HepG2 (cell line): ENCODE measurements around the gene JPH3. TPM values are rescaled to one million over a fixed set of nuclear protein-coding genes. Genes with fewer than 3 reads are reported as not detected.

Source experiments
- ATAC-seq: fragments of 200-7000 bp; cut with Tn5 transposase; 3 replicates; pipeline ENCODE4 v1.9.1; 2020; ENCODE audit warnings: mild to moderate bottlenecking, moderate library complexity
- BruUV-seq: library from RNA; stranded (reverse); fragments of 400-500 nt; replicated peaks from 2 replicates; lab custom pipeline; 2021; lab: Mats Ljungman, UMichigan
- CTCF ChIA-PET: fragments of 300-600 bp; formaldehyde crosslinking; extraction: SDS; loops from one replicate; lab custom pipeline; 2021; ENCODE audit warnings: low total read pairs, inconsistent platforms, low intra/inter-chr PET ratio; lab: Yijun Ruan, JAX
- POLR2A ChIA-PET: fragments of 350-600 bp; sonication (Branson Sonifier 250); formaldehyde crosslinking; loops from one replicate; lab custom pipeline; 2020; ENCODE audit warnings: antibody characterized with exemption, inconsistent platforms; lab: Yijun Ruan, JAX
- DNase-seq: peaks from one replicate; pipeline ENCODE4 v3.0.0-alpha.2; 2015; ENCODE audit warnings: low spot score
- FAIRE-seq: peaks from 3 replicates; lab custom pipeline; 2011; peaks lifted over from hg19 to GRCh38; lab: Jason Lieb, UNC
- H2AFZ ChIP-seq: one replicate; pipeline ENCODE4 v1.6.1; 2011; ENCODE audit warnings: low read length, inconsistent platforms
- H3K27ac ChIP-seq: fragments of 300-600 bp; 3 replicates; pipeline ENCODE4 v1.8.0; 2011; ENCODE audit warnings: mixed run types, mild to moderate bottlenecking, mixed read lengths, low read length, inconsistent platforms; ENCODE audit not compliant: insufficient read depth; ENCODE audit errors: extremely low read length
- H3K27me3 ChIP-seq, 2 experiments: fragments of 200-600 bp in 1 of 2; 2 replicates in 1 of 2; 3 replicates in 1 of 2; pipeline versions ENCODE4 v1.6.0 to v1.8.0; 2011; ENCODE audit warnings: low read length in 2 of 2, mild to moderate bottlenecking in 2 of 2, moderate library complexity in 2 of 2, inconsistent platforms in 1 of 2; ENCODE audit not compliant: insufficient read depth in 2 of 2, control insufficient read depth in 1 of 2
- H3K36me3 ChIP-seq, 2 experiments: fragments of 200-600 bp in 1 of 2; replicated peaks in 1 of 2; 2 replicates in 1 of 2; 3 replicates in 1 of 2; pipeline versions ENCODE4 v1.5.1 to v1.8.0; 2011; ENCODE audit warnings: low read length in 2 of 2, inconsistent platforms in 1 of 2; ENCODE audit not compliant: insufficient read depth in 2 of 2, control insufficient read depth in 1 of 2
- H3K4me1 ChIP-seq: 2 replicates; pipeline ENCODE4 v1.5.1; 2012; ENCODE audit warnings: low read length, inconsistent platforms; ENCODE audit not compliant: insufficient read depth
- H3K4me2 ChIP-seq: 2 replicates; pipeline ENCODE4 v1.6.0; 2011; ENCODE audit warnings: low read depth, low read length, inconsistent platforms
- H3K4me3 ChIP-seq, 3 experiments: fragments of 200-600 bp in 1 of 3; sonication (generic), shearing (Covaris generic) in 1 of 3; replicated peaks in 1 of 3; 2 replicates each; pipeline ENCODE4 v1.5.1; 2011 to 2016; ENCODE audit warnings: low read length in 3 of 3, inconsistent platforms in 2 of 3, low read depth in 2 of 3, mild to moderate bottlenecking in 2 of 3, control low read depth in 1 of 3, mixed read lengths in 1 of 3; ENCODE audit not compliant: insufficient read depth in 1 of 3
- H3K79me2 ChIP-seq: one replicate; pipeline ENCODE4 v1.6.1; 2011; ENCODE audit warnings: low read length, inconsistent platforms; ENCODE audit not compliant: insufficient read depth
- H3K9ac ChIP-seq: 2 replicates; pipeline ENCODE4 v1.6.0; 2011; ENCODE audit warnings: mild to moderate bottlenecking, low read depth, low read length, inconsistent platforms; ENCODE audit not compliant: insufficient read depth
- H3K9me3 ChIP-seq: 2 replicates; pipeline ENCODE4 v1.5.1; 2012; ENCODE audit warnings: mild to moderate bottlenecking, low read length
- H4K20me1 ChIP-seq: 2 replicates; pipeline ENCODE4 v1.6.0; 2011; ENCODE audit warnings: inconsistent platforms, mild to moderate bottlenecking, low read length, moderate library complexity; ENCODE audit not compliant: insufficient read depth
- FOXK1 ChIP-seq: sonication (generic); formaldehyde crosslinking; IDR thresholded peaks from 2 replicates; pipeline ENCODE4 v1.4.0; 2020; ENCODE audit warnings: low read depth, missing genetic modification reagents, borderline replicate concordance
- GATAD2A ChIP-seq: IDR thresholded peaks from 2 replicates; pipeline ENCODE4 v1.6.1; 2016
- ZNF629 ChIP-seq: sonication (generic); formaldehyde crosslinking; conservative IDR thresholded peaks from 2 replicates; pipeline ENCODE4 v1.5.0; 2020; ENCODE audit warnings: missing genetic modification reagents
- WGBS: methylation state at CpG from one replicate; pipeline ENCODE4 v1.1.6; 2017; ENCODE audit warnings: low lambda C conversion rate; 5-methylcytosine and 5-hydroxymethylcytosine counted together
- in situ Hi-C: cut with HindIII; loops from 2 replicates; pipeline ENCODE4 v1.10.0; 2017; ENCODE audit warnings: low pct_unique_long_range_greater_than_20kb; ENCODE audit not compliant: extremely low pct_ligation_motif_present
- intact Hi-C: fragments of 100-400 bp; cut with micrococcal nuclease; formaldehyde crosslinking; loops from one replicate; pipeline ENCODE4 v1.10.0; 2022; ENCODE audit not compliant: unreplicated experiment
- polyA plus RNA-seq, 8 experiments: library from polyadenylated mRNA; depleted of rRNA in 3 of 8; stranded (reverse) in 7 of 8; unstranded in 1 of 8; fragments of >200 nt; fragmentation: Illumina TruSeq in 4 of 8; extraction: Trizol in 4 of 8; gene quantifications; 2 replicates each; pipeline versions ENCODE4 v1.2.1 to v1.2.3, GENCODE V29; 2011 to 2016; ENCODE audit warnings: low read depth in 4 of 8, missing spikeins in 1 of 8, mixed read lengths in 1 of 8; ENCODE audit not compliant: insufficient read depth in 1 of 8
- total RNA-seq, 5 experiments: library from RNA; depleted of rRNA; stranded (reverse); fragments of >200 nt; fragmentation: Illumina TruSeq; extraction: Trizol; gene quantifications; 2 replicates each; pipeline ENCODE4 v1.2.3, GENCODE V29; 2016; ENCODE audit warnings: low read depth in 1 of 5
- TF ChIP-seq, protein P1 (sequence below): sonication (generic); formaldehyde crosslinking; IDR thresholded peaks from 2 replicates; pipeline ENCODE4 v1.8.1; 2023; ENCODE audit warnings: mild to moderate bottlenecking, missing genetic modification reagents
- TF ChIP-seq, protein P2 (sequence below): sonication (generic); formaldehyde crosslinking; IDR thresholded peaks from 2 replicates; pipeline ENCODE4 v1.5.0; 2020; ENCODE audit warnings: missing genetic modification reagents, mild to moderate bottlenecking, borderline replicate concordance

The JPH3 gene
- total and polyA plus RNA-seq, 2 of the 13 experiments (the other 11 are each of a cell fraction or from before 2014, with no cell fraction given), result not detected

DNA sequence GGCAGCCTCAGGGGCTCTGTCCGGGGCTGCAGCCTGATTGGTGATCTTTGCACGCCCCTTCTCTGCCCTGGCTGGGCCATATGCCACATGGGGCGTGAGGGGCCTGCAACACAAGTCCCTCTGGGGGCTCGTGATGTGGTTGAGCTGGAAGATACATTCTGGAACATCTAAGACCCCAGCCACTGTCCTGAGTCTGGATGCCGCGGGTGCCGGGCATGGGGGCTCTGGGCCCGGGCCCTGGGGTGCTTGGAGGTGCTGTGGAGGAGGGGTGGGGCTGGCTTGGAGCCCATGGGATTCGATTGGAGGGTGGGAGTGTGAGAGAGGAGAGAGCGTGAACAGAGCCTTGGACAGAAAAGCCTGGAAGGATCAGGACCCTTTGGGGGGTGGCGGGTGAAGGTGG lies 39.4 kb downstream of the JPH3 start (continued):
- TF ChIP-seq, protein P1, sequence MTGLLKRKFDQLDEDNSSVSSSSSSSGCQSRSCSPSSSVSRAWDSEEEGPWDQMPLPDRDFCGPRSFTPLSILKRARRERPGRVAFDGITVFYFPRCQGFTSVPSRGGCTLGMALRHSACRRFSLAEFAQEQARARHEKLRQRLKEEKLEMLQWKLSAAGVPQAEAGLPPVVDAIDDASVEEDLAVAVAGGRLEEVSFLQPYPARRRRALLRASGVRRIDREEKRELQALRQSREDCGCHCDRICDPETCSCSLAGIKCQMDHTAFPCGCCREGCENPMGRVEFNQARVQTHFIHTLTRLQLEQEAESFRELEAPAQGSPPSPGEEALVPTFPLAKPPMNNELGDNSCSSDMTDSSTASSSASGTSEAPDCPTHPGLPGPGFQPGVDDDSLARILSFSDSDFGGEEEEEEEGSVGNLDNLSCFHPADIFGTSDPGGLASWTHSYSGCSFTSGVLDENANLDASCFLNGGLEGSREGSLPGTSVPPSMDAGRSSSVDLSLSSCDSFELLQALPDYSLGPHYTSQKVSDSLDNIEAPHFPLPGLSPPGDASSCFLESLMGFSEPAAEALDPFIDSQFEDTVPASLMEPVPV (CRISPR knock-in tag), result no peak
- TF ChIP-seq FOXK1, result no peak
- TF ChIP-seq, protein P2, sequence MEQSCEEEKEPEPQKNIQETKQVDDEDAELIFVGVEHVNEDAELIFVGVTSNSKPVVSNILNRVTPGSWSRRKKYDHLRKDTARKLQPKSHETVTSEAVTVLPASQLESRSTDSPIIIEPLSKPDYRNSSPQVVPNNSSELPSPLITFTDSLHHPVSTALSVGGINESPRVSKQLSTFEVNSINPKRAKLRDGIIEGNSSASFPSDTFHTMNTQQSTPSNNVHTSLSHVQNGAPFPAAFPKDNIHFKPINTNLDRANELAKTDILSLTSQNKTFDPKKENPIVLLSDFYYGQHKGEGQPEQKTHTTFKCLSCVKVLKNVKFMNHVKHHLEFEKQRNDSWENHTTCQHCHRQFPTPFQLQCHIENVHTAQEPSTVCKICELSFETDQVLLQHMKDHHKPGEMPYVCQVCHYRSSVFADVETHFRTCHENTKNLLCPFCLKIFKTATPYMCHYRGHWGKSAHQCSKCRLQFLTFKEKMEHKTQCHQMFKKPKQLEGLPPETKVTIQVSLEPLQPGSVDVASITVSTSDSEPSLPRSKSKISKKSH (CRISPR knock-in tag), result no peak

DNA sequence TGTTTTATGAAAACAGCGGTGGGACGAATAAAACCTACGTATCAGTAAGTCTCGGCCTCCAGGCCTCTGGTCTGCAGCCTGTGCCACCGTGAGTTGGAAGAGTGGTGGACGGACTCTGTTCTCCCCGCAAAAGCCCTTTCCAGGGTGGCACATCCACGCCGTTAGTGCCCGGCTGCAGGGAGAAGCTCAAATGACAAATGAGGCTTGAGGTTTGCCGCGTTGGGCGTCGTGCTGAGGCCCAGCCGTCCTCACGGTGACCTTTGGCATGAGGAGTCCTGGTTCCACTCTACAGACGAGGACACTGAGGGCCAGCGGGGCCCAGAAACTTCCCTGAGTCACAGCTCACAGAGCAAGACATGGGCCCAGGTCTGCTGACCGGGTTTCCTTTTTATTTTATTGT lies 40.2 kb downstream of the JPH3 start:
- Histone ChIP-seq H4K20me1 (no peaks in the 10 kb centered on the region), H3K36me3 (no peaks in the 10 kb centered on the region), H3K27me3 (peaks cover 31 to 91% of the 10 kb centered on the region in 2 experiments), H2AFZ (no peak overlapping the region), H3K79me2 (no peaks in the 10 kb centered on the region), H3K9ac (no peak overlapping the region), H3K4me2 (no peak overlapping the region), H3K4me3 (no peak overlapping the region), H3K9me3 (no peaks in the 10 kb centered on the region), H3K4me1 (no peaks in the 10 kb centered on the region), H3K27ac (no peak overlapping the region)
- ChIA-PET CTCF (no interaction called here), POLR2A (no interaction called here)
- in situ Hi-C loops (no loop called here), intact Hi-C loops (no loop called here)
- WGBS, result 24% methylated on average over 19 of the region's 19 CpGs
- ATAC-seq (no peak), FAIRE-seq (no peak), DNase-seq (no peak)
- TF ChIP-seq ZNF629 (CRISPR knock-in tag), result peak; percentile 41; the same call in 1 of the 2 replicates
- no peak for TF ChIP-seq GATAD2A (CRISPR knock-in tag)
- BruUV-seq, result no TSS peak
